Hypothalamus (tissue), 51 donors: ENCODE results near the gene NR5A1.
A peak's percentile ranks its signal among the peaks of the same experiment; 100 is the strongest.

Experiments used
- DNase-seq, 51 donors: peaks; one replicate each; lab custom pipeline; 2025; lab: John Stamatoyannopoulos, UW

The NR5A1 gene

DNA sequence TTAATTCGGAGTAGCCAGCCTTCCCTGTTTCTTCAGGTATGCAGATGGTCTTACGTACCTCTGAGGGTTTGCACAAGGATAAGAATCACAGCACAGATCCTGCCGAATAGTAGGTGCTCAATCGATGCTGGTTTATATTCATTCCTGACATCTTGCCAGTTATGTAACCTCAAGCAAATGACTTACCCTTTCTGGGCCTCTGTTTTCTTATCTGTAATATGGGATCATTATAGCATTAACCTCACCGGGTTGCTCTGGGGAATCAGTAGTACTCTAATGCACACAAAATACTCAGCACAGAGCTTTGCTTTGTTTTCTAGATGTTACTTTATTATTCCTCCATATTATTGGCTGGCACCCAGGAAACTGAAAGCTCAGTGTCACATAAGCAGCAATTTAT is 7.7 kb upstream of the NR5A1 start:
- DNase-seq, result no peak

DNA sequence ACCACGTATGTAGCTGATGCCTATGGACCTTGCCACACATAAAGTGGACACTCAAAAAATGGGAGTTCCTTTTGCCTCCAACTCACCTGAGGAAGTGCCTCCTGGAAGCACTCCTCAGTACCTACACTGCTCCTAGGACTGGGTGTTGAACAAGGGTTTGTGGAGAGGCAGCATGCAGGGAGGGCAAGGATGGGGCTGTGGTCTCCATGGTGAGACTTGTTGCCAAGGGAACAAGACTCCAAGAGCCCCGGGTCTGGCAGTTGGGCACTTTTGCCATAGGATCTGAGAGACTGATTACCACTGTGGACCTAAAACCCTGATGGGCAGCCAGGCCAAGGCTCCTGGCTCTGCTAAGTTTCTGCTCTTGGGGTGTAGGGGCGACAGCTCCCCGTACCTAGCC is 6.9 kb upstream of the NR5A1 start:
- DNase-seq, result peak in 1 of 51 donors; percentile 3

DNA sequence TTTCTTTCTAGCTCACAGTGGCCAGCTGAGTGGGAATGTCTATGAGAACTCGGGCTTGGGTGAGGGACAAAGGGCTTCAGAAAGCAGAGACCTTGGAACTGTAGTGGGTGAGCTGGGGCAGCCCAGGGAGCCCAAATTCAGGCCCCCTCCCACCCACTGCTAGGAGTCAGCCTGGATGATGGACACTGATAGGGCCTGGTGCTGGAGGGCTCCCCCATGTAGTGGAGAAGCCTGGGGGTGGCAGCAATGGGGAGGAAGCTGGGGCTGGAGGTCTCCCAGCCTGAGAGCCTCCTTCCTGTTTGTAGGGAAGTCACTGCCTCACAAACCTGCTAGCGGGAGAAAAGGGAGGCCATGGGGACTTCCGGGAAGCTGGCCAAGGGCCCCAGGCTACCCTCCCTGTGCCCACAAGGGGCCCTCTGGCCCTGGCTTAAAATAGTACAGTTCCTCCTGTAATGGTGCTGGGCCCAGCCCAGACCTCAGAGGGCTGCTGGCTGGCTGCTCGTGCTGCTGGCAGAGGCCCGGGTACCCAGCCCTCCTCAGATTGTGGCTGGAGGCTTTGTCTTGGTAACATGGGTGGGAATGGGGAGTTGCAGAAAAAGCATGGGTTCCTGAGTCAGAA is 6.3 kb upstream of the NR5A1 start:
- peak in 4 of 51 donors; percentile 9 to 19 (median 13) for DNase-seq

DNA sequence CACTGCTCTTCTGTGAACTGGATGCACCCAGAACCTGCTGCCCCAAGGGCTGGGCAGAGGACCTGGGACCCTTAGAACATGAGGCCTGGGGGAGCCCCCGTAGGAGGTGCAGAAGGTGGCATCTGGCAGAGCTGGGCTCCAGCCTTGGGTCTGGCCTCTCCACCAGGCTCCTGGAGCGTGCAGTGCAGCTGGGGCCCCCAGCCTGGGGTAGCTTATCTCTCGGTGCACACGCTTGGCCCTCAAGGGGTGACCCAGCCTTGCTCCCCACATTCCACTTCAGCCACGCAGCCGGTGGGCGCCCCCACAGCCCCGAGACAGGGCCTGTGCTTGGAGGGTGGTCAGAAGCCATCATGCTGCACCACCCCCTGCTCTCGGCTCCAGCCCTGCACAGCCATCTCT is 5.6 kb upstream of the NR5A1 start:
- DNase-seq, result no peak

DNA sequence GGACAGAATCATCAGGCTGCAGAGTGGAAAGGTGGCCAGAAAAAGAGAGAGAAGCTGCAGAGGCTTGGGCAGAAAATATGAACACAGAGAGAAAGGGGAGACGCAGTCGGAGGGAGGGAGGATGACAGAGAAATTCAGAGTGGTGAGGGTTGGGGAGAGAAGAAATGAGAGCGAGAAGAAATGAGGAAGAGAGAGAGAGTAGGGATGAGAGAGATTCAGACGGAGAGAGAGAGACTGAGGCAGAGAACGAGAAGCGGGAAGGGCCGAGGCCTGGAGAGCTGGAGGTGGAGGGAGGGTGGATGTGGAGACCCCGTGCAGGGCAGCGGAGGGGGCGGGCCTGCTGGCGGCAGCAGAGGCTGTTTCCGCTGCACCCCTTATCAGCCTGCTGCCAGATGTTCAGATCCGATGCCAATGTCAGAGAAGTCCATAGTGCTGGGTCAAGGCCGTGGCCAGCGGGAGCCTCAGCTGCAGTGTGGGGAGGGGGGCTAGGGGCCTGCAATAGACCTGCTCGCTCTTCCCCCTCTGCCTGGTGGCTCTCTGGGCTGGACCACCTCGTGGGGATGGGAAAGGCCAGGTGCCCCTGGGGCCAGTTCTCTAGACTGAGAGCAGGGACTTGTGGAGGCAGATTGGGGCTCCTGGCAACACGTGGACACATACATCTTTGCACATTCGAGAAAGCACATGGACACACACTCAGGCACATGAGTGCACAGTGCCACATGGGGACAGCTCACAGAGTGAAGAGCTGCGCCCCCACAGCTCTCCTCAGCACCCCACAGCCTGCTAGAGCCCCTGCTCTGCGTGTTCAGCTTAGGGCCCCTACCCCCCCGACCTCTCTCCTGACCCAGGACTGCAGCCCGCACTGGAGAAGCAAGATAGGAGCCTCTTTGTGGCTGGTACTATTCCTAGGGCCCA is 4.9 kb upstream of the NR5A1 start:
- DNase-seq, result no peak

DNA sequence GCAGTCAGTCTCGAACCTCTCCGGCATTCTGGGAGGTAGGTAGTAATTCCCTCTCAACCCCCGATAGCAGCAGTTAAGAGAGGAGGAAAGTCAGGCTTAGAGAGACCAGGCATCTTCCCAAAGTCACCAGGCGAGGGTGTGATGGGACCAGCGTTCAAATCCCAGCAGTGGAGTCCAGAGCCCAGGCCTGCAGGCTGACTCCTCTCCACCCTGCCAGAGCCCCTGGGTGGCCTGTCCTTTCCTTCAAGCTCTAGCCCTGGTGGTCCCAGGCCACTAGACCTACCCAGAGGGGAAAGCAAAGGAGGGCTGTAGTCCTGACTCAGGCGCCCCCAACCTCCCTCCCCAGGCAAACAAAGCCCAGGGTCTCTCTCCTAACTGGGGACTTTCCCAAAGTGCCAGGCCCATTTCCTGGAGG is 4.2 kb upstream of the NR5A1 start:
- no peak for DNase-seq

DNA sequence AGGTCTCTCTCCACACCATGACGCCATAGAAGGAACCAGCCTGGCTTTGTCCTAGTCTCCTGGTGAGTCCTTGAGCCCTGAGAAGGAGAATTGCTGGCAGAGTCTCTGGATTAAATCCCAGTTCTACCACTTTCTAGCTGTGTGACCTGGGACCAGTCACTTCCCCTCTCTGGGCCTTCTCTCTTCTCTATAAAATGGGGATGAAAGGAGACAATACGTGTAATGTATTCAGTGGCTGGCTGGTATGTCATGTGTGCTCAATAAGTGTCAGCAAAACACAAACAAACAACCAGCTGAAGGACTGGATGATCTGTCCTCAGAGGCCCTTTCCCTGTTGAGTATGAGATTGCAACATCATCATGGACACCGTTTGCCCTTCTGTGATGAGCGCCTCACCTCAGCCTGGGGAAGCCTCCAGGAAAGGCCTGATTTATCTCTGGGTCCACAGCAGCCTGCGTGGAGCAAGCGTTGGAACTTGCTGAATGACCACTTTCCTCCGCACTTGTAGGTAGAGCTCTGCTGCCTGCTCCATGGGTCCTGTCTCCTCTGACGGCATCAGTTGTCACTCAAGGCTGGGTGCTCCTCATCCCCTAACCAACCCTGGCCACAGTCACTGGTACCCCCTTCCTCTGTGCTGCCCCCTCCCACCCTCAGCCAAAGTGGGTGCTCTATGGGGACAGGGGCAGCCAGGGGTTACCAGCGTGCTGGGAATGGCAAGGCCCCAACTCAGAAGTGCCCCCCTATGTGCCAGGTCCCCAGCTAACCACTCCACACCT is 3.6 kb upstream of the NR5A1 start:
- no peak for DNase-seq

DNA sequence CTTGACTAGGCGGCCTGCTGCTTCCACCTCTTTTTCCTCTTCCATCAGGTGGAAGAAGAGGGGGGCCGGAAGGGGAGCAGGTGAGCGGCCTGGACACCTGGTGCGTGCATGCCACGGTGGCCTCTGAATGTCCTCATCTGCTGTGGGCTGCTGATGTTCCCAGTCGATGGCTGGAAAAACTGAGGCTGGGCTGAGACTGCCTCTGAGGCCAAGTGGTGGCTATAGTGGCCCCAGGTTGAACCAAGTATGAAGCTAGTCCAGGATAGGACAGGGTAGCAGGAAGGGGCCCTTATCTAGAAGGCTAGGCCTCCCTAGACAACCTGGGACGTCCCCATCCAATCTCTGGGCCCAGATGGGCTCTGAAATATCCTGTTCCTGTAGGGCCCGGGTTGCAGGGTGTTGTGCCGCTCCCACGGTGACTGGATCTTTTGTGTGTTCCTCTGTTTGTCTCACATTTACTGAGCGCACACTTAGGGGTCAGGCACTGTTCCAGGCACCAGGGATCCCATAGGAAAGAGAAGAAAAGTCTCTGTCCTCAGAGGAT is 753 bp upstream of the NR5A1 start:
- no peak for DNase-seq

DNA sequence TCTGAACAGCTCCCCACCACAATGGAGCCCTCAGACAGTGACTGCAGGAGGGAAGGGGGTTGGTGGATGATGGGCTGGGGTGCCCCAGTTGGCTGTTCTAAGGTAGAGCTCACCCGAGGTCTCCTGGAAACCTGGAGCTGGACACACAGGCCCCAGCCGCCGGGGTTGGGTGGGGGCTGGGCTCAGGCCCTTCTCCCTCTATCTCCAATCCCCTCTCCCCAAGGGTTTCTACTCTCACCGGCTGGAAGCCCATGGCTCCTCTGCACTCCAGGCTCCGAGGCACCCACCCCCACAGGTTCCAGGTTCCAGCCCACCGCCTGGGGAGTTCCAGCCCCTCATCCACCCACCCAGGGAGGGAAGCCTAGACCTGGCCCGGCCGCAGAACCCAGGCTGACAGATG is 766 bp downstream of the NR5A1 start:
- no peak for DNase-seq

DNA sequence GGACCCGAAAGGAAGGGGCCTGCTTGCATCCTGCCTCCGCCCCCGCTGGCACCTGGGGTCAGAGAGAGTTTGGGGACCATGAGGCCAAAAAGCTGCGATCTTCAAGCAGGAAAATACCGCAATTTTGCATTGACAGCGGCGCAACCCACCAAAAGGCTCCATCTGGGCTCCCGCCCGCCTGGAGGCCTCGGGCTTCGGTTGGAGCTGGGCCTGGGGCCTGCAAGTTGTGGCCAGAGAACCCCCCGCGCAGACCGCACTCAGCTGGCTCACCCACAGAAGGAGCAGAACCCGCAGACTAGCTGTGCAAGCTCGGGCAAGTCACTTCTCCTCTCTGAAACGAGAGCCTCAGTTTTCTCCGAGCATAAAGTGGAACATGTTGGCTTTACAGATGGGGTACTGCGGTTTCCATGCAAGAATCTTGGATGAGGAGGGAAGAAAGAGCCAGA is 1.3 kb downstream of the NR5A1 start:
- no peak for DNase-seq

DNA sequence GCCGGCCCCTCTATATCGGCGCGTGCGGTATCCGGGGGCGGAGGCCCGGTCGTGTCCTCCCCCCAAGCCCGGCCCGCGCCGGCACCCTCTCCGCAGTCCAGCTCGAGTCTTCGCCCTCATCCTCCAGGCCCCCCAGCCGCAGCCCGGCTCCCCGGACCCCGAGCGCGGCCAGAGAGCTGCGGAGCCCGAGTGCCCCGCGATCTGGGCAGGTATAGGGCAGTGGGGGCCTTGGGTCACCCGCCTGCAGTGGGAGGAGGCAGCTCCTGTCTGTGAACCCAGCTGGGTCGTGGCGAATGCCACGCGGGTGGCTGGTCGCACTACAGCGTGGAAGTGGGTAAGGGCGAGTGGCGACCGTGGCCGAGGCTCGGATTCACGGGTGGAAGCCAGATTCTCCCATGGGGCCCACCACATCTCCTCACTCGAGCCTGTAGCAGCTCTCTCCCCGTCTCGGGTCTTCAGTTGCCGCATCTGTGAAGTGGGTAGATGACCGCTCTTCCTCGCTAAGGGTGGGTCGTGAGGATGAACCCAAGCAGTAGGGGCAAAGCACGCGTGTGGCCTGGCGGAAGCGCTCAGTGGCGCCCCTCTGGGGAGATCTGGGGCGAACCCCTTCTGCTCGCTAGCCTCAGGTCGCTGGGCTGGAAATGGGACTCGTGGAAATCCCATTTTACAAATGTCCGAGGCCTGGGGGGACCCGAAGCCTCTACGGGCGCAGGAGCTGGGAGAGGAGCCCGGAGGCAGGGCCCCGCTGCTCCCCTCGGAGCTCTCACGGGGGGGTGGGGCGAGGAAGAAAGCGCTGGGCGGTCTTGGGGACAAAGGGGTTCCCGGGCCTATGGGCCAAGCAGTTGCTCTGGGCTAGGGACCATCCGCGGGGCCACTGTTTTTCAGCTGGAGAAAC is 1.9 kb downstream of the NR5A1 start:
- DNase-seq, result no peak

DNA sequence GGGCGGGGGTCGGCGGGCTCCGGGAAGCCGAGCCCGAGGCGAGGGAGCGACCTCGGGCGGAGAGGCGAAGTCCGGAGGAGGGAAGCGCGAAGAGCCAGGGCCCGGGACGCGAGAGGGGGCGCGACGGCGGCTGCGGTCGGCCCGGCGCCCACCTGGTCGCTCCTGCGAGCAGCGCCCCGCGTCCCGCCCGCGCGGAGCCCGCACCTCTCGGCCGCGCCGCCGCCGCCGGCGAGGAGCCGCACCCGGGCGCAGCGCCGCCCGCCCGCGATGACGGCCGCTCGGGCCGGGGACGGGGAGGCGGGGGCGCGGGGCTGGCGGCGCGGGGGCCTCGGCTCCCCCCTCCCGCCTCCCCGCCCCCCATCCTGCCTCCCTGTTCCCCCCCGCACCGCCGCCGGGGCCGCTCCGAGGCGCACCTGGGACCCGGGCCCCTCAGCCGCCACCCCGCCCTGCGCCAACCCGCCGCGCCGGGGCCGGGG is 2.6 kb downstream of the NR5A1 start:
- no peak for DNase-seq

DNA sequence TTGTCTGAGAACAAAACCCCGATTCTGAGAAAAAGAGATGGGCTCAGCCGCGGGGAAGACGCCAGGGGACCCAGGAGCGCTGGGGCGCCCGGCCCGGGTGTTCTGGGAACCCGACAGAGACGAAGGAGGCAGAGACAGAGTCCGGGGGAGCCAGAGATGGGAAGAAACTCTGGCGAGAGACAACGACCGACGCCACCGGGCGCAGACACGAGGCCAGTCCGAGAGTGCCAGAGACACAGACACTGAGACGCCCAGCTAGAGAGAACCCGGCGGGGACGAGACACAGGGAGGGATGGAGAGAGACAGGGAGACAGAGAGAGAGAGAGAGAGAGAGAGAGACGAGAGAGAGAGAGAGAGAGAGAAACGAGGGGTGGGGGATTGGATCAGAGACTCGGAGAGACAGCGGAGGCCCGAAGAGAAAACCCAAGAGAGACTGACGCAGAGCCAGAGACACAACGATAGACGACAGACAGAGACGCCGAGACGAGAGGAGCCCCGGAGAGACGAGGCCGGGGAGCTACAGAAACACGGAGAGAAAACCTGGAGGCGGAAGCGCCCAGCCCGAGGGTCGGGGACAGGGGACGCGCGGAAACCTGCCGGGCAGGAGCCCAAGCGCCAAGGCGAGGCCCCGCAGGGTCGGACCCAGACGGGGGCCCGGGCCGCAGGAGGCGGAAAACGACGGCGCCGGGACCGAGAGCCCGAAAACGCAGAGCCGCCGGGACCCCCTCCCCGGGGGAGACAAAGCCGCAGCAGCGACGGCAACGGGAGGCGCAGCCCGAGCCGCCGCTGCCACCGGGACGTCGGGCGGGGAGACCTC is 3.3 kb downstream of the NR5A1 start:
- DNase-seq, result no peak

DNA sequence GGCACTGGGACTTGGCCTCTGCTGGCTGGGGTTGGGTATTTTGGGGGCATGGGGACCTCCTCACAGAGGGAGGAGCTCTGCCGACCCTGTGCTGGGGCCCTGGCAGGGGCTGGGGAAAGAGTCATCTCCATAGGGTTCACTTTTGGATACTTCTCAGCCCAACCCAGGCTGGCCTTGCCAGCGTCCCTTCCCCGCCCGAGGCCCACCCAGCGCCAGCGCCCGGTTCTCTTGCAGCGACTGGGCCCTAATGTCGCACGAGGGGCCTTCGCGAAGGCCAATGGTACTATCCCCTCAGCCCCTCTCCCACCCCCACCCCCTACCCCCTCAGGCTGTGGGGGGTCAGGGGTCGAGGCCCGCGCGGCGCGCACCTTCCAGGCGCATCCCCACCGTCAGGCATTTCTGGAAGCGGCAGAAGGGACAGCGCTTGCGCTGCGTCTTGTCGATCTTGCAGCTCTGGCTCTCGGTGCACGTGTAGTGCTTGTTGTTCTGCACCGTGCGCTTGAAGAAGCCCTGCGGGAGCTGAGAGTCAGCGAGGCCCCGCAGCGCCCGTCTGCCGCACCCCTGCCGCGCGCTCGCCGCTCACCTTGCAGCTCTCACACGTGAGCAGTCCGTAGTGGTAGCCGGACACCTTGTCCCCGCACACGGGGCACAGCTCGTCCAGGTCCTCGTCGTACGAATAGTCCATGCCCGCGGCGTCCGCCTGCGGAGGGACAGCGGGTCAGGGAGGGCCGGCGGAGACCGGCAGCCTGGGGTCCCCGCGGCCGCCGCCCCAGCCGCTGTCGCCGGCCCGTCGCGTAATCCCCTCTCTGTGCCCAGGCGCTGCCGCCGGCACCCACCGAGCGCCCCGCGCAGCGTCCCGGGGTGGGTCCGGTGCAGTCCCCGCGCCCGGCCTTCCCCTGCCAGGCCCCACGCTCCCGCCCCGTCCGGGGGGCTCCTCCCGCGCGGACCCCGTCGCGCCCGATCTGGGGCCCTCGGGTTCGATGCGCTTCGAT is 4.2 kb downstream of the NR5A1 start:
- DNase-seq, result no peak

DNA sequence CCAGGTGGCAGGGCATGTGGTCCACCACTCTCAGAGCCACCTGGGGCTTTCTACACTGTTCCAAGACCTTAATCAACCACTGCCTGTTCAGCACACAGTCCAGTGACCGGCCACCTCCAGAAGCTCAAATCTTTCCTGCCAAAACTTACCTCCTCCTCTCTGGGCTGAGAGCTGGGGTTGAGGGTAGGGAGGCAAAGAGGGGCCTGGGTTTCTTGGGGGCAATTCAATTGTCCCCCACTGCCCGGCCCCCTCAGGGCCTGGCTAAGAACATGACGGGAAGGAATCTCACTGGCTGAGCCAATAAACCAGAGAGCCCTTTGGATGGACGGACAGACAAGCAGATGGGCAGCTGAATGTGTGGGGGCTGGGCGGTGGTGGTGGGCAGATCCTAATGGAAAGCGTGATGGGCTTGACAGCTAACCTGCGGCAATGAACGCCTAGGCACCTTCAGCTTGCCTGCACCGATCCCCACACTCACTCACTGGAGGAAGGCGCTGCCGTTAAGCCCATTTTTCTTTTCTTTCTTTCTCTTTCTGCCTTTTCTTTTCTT is 5.4 kb downstream of the NR5A1 start:
- DNase-seq, result no peak

DNA sequence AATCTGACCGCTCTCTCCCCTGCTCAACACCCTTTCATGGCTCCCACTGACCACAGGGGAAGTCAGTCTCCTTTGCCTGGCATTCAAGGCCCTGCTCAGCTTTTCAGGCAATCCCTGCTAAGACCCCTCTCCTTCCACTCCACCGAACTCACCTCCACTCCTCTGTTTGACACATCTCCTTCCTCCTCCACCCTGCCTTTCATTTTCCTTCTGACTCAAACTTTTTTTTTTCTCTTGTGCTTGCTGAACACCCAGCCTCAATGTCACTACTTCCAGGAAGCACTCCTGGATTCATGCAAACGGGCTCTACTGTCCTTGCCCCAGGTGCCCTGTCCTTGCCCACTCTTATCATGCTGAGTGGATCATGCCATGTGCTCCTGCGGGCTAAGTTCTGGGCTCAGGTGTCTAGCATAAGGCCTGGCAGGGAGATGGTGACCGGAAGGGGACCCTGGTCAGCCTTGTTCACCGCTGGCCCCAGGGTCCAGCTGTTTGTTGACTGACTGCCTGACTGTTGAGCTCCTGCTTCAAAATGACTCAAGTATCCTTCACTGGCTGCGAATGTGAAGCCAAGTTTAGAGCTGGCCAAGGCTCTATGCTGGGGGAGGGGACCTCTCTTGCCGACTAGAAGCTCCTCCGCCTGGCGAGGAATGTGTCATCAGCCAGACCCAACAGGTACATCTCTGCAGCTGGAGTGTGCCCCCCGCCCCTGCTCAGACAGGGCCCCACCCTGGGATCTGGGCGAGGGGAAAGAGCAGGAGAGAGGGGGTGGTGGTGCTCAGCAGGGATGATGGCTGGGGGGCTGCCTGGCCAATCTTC is 6.2 kb downstream of the NR5A1 start:
- no peak for DNase-seq
